ENCODE data around the gene ZNF358. TPM values are rescaled to one million over a fixed set of nuclear protein-coding genes. Genes with fewer than 3 reads are reported as not detected.

Gene ZNF358
- total and polyA plus RNA-seq, 2 of the 13 experiments (the other 11 are each of a cell fraction or from before 2014, with no cell fraction given), result 9.1 to 37.0 TPM

GRCh38 chr19:7504684-7505083 is 11.2 kb upstream of the ZNF358 start (continued):
- no peak for TF ChIP-seq ZNF276 (CRISPR knock-in tag; IDR thresholded peaks at IDR 0.05; ENCODE audit: low read depth)

- H3K4me2 ChIP-seq (ENCODE audit: low read depth, low read length), result peak overlapping the region; percentile 69
- no peak overlapping the region for H3K27ac ChIP-seq (ENCODE audit: extremely low read length, insufficient read depth, low read length)
- ChIA-PET POLR2A (interaction anchor here (0.8 to 1.7 kb wide), 2 partner anchors 11 to 439 kb away, joined by 3 to 14 read pairs; no protein-coding TSS in a partner anchor), CTCF (ENCODE audit: low intra/inter-chr PET ratio, low total read pairs) (no interaction called here)
- DNase-seq (ENCODE audit: low spot score) (no peak), FAIRE-seq (no peak), ATAC-seq (no peak)
- no peak overlapping the region for H2AFZ ChIP-seq (ENCODE audit: low read length)
- H4K20me1 ChIP-seq (ENCODE audit: insufficient read depth, low read length), result no peaks in the 10 kb centered on the region
- in situ Hi-C loops (cut with HindIII; ENCODE audit: extremely low pct_ligation_motif_present, low pct_unique_long_range_greater_than_20kb) (no loop called here), intact Hi-C loops (cut with micrococcal nuclease; ENCODE audit: unreplicated experiment) (no loop called here)
- TF ChIP-seq CHCHD3 (CRISPR knock-in tag; IDR thresholded peaks at IDR 0.05) (no peak), KDM5A (IDR thresholded peaks at IDR 0.05; ENCODE audit: borderline replicate concordance, low read length) (no peak), FIP1L1 (IDR thresholded peaks at IDR 0.05; ENCODE audit: borderline replicate concordance, insufficient read depth, low read depth, low read length) (no peak), CREB1 (IDR thresholded peaks at IDR 0.05) (no peak), CREB1 (CRISPR knock-in tag; IDR thresholded peaks at IDR 0.05) (no peak), SOX5 (CRISPR knock-in tag; IDR thresholded peaks at IDR 0.05; ENCODE audit: borderline replicate concordance) (no peak), ZBTB38 (CRISPR knock-in tag; IDR thresholded peaks at IDR 0.05) (no peak), STAG1 (CRISPR knock-in tag; IDR thresholded peaks at IDR 0.05) (no peak), HOXA7 (CRISPR knock-in tag; IDR thresholded peaks at IDR 0.05) (no peak), ZNF205 (CRISPR knock-in tag; IDR thresholded peaks at IDR 0.05) (no peak), GABPA (IDR thresholded peaks at IDR 0.05; ENCODE audit: low read depth, low read length) (no peak), GABPA (CRISPR knock-in tag; IDR thresholded peaks at IDR 0.05; ENCODE audit: low read depth) (no peak)
- BruUV-seq (replicated peaks), result no TSS peak
- WGBS (ENCODE audit: low lambda C conversion rate), result 73% methylated on average over 14 of the region's 19 CpGs
- H3K79me2 ChIP-seq (ENCODE audit: insufficient read depth, low read length), result no peaks in the 10 kb centered on the region
- H3K9me3 ChIP-seq (ENCODE audit: low read length), result no peaks in the 10 kb centered on the region
- H3K9ac ChIP-seq (ENCODE audit: insufficient read depth, low read depth, low read length), result no peak overlapping the region
- peaks cover 8% of the 10 kb centered on the region for H3K4me1 ChIP-seq (ENCODE audit: insufficient read depth, low read length)
- no peaks in the 10 kb centered on the region for H3K36me3 ChIP-seq (replicated peaks in 1 of 2; ENCODE audit: control insufficient read depth in 1 of 2, insufficient read depth in 2 of 2, low read length in 2 of 2)
- peak overlapping the region in 1 of 3 experiments; percentile 48; a peak in 1 of 6 replicates for H3K4me3 ChIP-seq (replicated peaks in 1 of 3; ENCODE audit: insufficient read depth in 1 of 3, low read depth in 2 of 3, low read length in 3 of 3)
- peaks cover 0 to 5% of the 10 kb centered on the region in 2 experiments; a peak in 1 of 5 replicates for H3K27me3 ChIP-seq (ENCODE audit: control insufficient read depth in 1 of 2, insufficient read depth in 2 of 2, low read length in 2 of 2)
These were observed 10.6 kb upstream of the ZNF358 start for GRCh38 chr19:7505288-7505681.

Data from HepG2 (cell line).